ENCODE results near the gene CD46.
"Not testable (repeated sequence)": the region's sequence is repeated elsewhere in the genome, so short reads cannot be mapped to it uniquely, and the experiment has no call there.

- TF ChIP-seq POLR2A (IDR thresholded peaks at IDR 0.05; ENCODE audit: borderline replicate concordance, extremely low read depth, insufficient read depth, insufficient read length); EZH2 (IDR thresholded peaks at IDR 0.05); CTCF (IDR thresholded peaks at IDR 0.05 in 2 of 3, conservative IDR thresholded peaks at IDR 0.05 in 1 of 3; ENCODE audit: borderline replicate concordance in 1 of 3, insufficient read depth in 1 of 3, low read depth in 2 of 3, low read length in 2 of 3): not testable (repeated sequence)
Measured at GRCh38 chr1:207751463-207751789, 428 bp upstream of the CD46 start.

Data from HCT116 (cell line).